Stimulated activated CD8-positive, alpha-beta memory T cell treated with anti-CD3 and anti-CD28 coated beads, Interleukin-12 subunit alpha, Interleukin-12 subunit beta, amount 100 ng/mL, for 4 hours (primary cell): ENCODE measurements around the gene CLVS2.

Experiments
- DNase-seq: peaks from one replicate; pipeline ENCODE4 v3.0.0-alpha.2; 2020; ENCODE audit warnings: low read depth

Gene CLVS2, protein sequence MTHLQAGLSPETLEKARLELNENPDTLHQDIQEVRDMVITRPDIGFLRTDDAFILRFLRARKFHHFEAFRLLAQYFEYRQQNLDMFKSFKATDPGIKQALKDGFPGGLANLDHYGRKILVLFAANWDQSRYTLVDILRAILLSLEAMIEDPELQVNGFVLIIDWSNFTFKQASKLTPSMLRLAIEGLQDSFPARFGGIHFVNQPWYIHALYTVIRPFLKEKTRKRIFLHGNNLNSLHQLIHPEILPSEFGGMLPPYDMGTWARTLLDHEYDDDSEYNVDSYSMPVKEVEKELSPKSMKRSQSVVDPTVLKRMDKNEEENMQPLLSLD

GRCh38 chr6:122995921-122996793 is at the start of gene CLVS2:
Gene CLVS2 (plus strand): TSS chr6:122996235. CDS start chr6:122997778, 1,543 bp downstream.
- DNase-seq, result no peak

GRCh38 chr6:122947355-122947754 is 48.7 kb upstream of the CLVS2 start:
- DNase-seq, result no peak

DNA sequence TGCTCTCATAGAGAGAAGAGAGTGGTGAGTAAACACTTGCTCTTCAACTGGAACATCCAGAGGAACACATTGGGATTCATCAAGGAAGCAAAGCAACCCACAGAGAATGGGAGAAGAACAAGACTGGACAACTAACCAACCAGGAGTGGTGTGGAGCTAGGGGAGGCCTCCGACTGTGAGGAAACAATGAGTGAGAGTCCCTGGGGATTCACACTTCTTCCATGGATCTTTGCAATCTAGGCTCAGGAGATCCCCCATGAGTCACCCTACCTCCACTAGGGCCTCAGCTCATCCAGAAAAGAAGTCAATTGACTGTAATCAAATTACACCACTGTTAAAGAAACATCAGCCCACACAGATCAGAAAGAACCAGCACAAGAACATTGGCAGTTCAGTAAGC is 42.3 kb upstream of the CLVS2 start:
- DNase-seq, result no peak

- no peak for DNase-seq
Measured at GRCh38 chr6:122956376-122956775, 39.7 kb upstream of the CLVS2 start.

GRCh38 chr6:122962000-122962624 is 33.9 kb upstream of the CLVS2 start:
- no peak for DNase-seq

- DNase-seq, result no peak
Measured at GRCh38 chr6:122969999-122970533, 26.0 kb upstream of the CLVS2 start.

DNA sequence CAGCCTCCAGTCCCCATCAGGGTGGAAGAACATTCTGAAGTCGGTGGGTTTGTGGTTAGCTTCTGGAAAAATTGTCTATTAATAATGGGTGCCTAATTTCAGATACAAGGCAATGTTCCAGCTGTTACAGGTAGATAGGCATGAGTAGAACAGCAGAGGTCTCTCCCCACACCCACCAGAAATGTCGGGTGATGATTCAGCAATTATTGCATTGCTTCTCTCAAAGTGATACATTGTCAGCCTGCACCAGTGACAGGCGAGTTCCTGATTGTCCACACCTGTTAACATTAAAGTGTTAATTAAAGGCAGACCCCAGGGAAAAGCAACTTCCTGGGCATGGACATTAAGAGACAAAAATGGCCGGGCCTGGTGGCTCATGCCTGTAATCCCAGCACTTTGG is 18.9 kb upstream of the CLVS2 start:
- no peak for DNase-seq

GRCh38 chr6:122984393-122984792 is 11.6 kb upstream of the CLVS2 start:
- DNase-seq, result no peak

- DNase-seq, result no peak
Measured at GRCh38 chr6:122994256-122994655, 1.8 kb upstream of the CLVS2 start.

DNA sequence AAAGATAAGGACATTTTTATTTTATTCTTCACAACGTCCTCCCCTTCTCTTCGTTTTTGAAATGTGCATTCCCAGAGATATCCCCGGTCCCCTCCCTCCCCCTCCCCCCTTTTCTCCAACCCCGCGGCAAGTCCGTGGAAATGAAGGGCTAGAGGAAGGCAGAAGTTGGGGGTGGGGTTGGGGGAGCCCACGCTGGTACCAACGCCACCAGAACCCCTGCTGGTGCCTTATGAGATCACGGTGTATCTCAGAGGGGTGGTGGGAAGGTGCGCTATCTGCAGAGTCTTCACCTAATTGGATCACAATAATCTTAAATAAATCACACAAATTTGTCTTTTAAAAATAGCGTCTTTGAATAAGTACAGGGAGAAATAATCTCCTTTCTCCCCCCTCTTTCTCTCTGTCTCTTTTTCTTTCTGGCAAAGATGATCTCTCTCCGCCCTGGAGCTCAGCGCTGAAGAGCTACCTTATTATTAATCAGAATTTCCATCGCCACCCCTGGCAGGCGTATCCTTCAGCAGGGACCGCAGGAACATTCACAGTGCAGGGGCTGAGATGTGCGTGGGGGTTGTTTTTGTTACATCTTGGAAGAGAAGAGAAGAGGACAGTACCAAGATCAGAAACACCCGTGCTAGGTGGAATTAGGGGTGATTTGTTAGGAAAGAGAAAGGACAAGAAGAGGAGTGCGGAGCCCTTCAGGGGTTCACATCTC is 915 bp downstream of the CLVS2 start:
- no peak for DNase-seq

DNA sequence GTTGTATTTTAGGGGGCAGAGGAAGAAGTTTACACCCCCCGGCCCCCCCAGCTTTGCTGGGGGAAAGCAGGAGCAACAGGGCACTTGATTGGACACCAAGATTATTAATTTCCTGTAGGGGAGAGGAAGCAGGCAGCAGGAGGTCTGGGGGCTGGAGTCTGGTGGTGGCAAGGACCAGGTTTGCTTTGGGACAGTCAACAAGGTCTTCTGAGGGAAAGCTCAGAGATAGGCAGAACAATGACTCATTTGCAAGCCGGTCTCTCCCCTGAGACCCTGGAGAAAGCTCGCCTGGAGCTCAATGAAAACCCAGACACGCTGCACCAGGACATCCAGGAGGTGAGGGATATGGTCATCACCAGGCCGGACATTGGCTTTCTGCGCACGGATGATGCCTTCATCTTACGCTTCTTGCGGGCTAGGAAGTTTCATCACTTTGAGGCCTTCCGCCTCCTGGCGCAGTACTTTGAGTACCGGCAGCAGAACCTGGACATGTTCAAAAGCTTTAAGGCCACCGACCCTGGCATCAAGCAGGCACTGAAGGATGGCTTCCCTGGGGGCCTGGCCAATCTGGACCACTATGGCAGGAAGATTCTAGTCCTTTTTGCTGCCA is 1.6 kb downstream of the CLVS2 start:
- no peak for DNase-seq

DNA sequence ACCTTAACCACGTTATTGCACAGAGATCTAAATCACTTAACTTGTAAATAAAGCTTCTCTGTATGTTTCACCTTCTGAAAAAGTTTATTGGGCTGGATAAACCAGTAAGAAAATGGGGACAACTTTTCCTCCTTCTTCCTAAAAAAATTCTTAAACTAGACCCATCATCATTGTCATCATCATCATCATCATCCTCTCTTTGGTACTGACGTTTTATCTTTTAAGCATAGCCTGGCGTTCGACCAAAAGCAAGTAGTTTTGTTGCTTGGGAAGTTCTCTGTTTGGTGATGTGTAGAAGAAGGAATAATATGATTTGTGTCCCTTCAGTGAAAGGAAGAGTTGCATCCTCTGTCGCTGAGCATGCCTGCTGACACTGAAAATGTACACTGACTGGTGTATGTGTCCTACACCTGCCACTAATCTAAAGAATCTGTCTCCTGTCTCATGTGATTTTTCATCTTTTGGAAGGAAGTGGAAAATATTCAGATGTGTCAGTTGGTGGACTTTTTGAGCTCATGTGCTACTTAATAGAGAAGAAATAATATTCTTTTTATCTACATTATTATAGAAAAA is 2.5 kb downstream of the CLVS2 start:
- DNase-seq, result no peak

DNA sequence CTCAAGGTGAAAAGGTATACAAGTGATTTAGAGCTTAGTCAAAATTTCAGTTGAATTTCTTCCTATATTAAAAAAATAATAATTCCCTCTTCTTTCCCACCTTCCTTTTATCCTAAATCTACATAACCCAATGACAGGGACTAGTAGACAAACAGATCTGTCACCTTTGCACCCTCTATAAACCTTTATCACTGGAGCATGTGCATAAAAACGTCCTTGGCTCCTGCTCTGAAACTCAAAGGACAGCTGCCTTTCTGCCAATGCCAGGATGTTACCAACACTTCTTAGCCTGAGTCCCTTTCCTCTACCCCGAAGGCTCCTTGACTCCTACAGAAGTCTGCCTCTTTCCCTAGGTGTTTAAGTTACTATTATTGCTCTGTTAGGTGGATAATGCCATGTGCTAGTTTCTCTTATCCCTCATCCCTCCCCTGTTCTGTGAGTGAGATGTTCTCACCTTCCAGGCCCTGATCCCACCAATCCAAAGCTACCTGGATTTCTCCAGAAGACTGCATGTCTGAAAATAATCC is 4.3 kb downstream of the CLVS2 start:
- no peak for DNase-seq

DNA sequence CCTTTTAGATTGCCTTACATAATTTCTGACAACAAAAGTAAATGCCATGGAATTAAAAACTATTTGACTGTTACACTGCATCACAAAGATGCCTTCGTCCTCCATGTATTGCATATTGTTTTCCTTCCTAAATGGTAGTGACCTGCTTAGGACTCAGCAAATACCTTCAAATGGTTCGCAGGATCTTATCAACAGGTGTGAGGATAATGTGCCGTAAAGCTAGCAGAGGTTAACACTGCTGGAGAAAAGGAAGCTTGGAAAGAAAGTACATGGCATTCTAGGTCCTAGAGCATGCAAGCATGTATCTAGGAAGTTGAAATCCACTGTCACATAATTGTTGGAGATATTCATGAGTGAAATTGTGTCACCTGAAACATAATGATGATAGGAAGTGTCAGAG is 5.5 kb downstream of the CLVS2 start:
- no peak for DNase-seq

DNA sequence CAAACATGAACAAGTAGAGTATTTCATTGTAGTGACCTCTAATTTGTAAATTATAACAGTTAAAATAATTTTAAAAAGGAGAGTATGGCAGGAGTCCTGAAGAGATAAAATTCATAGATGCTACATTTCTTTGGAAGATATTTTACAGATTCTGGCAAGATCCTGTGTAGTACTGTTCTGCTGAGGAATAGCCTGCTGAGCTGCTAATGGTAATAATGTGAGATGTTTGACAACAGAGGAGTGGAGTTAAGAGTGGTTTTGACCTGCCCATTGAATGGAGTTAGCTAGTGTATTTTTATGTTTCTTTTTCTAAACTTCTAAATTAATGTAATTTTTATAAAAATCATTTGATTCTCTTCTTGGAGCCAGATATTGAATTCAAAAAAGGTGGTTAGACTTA is 11.8 kb downstream of the CLVS2 start:
- no peak for DNase-seq

DNA sequence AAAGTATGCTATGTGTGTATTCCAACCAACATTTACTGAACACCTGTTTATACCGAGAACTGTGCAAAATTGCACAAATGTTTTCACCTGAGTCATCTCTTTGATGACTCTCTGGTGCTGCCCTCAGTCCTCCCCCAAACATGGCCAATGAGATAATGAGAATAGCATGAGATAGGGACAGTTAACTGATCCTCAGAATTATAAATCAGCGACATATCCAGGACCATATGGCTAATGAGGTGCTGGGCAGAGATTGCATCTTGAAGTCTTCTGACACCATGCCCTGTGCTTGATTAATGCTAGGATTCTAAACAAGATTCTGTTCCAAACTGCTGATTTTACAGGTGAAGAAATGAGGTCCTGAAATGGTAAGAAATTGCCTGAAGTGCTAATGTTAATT is 13.0 kb downstream of the CLVS2 start:
- no peak for DNase-seq

DNA sequence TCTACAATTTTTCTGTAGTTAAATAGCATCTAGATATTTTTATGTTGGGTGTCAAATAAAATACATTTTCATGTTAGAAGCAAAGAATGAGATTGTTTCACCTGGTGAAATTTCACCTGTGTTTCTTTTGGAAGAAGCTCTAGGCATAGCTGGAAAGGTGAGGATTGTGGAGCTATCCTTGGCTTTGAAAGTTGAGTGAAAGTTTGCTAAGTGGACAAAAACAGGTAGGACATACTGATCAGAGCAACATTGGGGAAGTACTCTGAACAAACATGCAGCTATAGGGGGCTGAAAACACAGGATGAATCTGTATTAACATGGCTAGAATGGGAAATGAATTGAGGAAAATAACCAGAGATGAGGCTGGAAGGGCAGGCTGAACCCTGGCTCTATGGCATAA is 18.8 kb downstream of the CLVS2 start:
- no peak for DNase-seq

DNA sequence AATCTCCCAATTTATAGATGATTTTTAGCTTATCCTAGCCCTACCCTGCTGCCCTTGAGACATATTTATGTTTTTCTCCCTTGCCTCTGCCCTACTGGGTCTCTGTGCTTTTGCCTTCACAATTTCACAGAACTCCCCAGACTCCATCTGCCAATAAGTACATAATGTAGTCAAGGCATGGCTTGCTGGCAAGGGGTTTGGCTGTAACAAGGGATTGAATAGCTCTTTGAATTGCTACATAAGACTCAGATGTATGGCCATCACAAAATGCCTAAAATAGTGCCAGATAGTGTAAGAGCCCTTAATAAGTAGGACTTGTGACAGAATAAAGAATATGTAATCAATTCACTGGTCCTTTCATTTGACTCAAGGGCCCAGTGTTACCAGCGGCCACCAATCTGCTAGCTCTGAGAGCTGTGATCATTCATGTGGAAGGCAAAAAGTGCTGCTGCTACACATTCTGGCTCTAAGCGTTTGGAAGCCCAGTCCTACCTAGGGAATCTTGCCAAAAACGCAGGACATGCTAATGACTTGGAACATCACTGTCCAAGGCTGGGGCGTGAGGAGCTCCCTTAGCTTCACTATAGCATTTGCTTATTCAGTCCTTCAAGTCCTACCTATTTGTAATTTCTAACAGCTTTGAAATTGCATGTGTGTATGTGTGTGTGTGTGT is 20.5 kb downstream of the CLVS2 start:
- no peak for DNase-seq

DNA sequence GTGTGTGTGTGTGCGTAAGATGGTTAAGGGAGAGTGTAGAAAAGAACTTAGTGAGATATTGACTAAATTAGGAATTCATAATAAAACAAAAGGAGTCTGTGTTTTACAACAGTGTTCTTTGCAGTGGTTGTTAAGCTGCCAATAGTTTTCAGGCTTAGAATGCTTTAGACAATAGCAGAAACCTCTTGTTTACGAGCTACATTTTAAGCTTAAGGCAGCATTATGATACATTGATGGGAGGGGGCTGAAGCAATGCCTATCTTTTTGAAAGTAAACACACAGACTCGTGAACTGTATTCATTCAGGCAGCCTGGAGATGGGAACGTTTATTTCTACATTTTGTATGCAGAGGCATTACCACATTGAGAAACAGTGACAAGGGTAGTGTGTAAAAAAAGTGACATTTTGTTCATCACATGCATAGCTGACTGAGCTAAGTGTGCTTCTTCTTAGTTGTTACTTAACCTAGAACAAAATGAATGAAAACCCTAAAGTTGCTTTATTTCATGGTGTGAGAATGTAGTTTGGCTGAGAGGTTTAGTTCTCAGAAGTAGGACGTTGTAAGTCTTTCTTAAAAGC is 21.2 kb downstream of the CLVS2 start:
- no peak for DNase-seq

- DNase-seq, result no peak
Measured at GRCh38 chr6:123022975-123023374, 26.9 kb downstream of the CLVS2 start.
